Endothelial cell of umbilical vein (primary cell): ENCODE data around the gene SNU13. TPM values are rescaled to one million over a fixed set of nuclear protein-coding genes. Genes with fewer than 3 reads are reported as not detected.

ENCODE experiments used
- BruUV-seq: library from RNA; stranded (reverse); fragments of 400-500 nt; replicated peaks from 2 replicates; lab custom pipeline; 2021; lab: Mats Ljungman, UMichigan
- CTCF ChIA-PET: fragments of 300-600, 350-600 bp; sonication (Branson Sonifier 250); formaldehyde crosslinking; loops from one replicate; lab custom pipeline; 2021; ENCODE audit warnings: antibody characterized with exemption, inconsistent platforms; lab: Charles Lee
- POLR2A ChIA-PET: fragments of 300-600, 350-600 bp; sonication (Branson Sonifier 250); formaldehyde crosslinking; loops from one replicate; lab custom pipeline; 2021; ENCODE audit warnings: antibody characterized with exemption, inconsistent platforms; lab: Charles Lee
- DNase-seq: peaks from one replicate; pipeline ENCODE4 v3.0.0-alpha.2; 2011; ENCODE audit warnings: low read depth, low spot score
- FAIRE-seq: peaks from 2 replicates; lab custom pipeline; 2011; peaks lifted over from hg19 to GRCh38; lab: Jason Lieb, UNC
- H2AFZ ChIP-seq: 2 replicates; pipeline ENCODE4 v1.6.0; 2012; ENCODE audit warnings: low read depth, low read length, control low read depth, inconsistent platforms
- H3K27ac ChIP-seq: 2 replicates; pipeline ENCODE4 v1.5.1; 2011; ENCODE audit warnings: low read depth, mild to moderate bottlenecking, control low read depth, low read length, moderate library complexity; ENCODE audit not compliant: insufficient read depth
- H3K27me3 ChIP-seq, 2 experiments: 2 replicates each; pipeline versions ENCODE4 v1.6.0 to v1.6.1; 2011; ENCODE audit warnings: low read length in 2 of 2, mixed read lengths in 1 of 2; ENCODE audit not compliant: control insufficient read depth in 2 of 2, insufficient read depth in 2 of 2
- H3K36me3 ChIP-seq, 2 experiments: 2 replicates in 1 of 2; 3 replicates in 1 of 2; pipeline ENCODE4 v1.5.1; 2011; ENCODE audit warnings: low read length in 2 of 2, mild to moderate bottlenecking in 1 of 2, moderate library complexity in 1 of 2; ENCODE audit not compliant: control insufficient read depth in 2 of 2, insufficient read depth in 2 of 2; ENCODE audit errors: extremely low read depth in 1 of 2
- H3K4me1 ChIP-seq: 3 replicates; pipeline ENCODE4 v1.5.1; 2011; ENCODE audit warnings: mild to moderate bottlenecking, low read length; ENCODE audit not compliant: control insufficient read depth, insufficient read depth; ENCODE audit errors: extremely low read depth
- H3K4me2 ChIP-seq: 2 replicates; pipeline ENCODE4 v1.6.1; 2011; ENCODE audit warnings: low read length, control low read depth, mixed read lengths; ENCODE audit not compliant: insufficient read depth
- H3K4me3 ChIP-seq, 3 experiments: fragments of 200-600 bp in 1 of 3; sonication (generic), shearing (Covaris generic) in 1 of 3; replicated peaks in 1 of 3; 2 replicates each; pipeline ENCODE4 v1.5.1; 2011 to 2016; ENCODE audit warnings: control low read depth in 3 of 3, low read length in 3 of 3, mild to moderate bottlenecking in 2 of 3, inconsistent platforms in 1 of 3, low read depth in 1 of 3, moderate library complexity in 1 of 3; ENCODE audit not compliant: insufficient read depth in 1 of 3
- H3K79me2 ChIP-seq: 2 replicates; pipeline ENCODE4 v1.6.0; 2012; ENCODE audit warnings: low read length, inconsistent platforms; ENCODE audit not compliant: control insufficient read depth, insufficient read depth
- H3K9ac ChIP-seq: replicated peaks from 2 replicates; pipeline ENCODE3; 2011; ENCODE audit warnings: low read length, control low read depth; ENCODE audit not compliant: insufficient read depth; ENCODE audit errors: extremely low read depth
- H3K9me1 ChIP-seq: replicated peaks from 3 replicates; pipeline ENCODE4 v1.6.0; 2011; ENCODE audit warnings: mild to moderate bottlenecking, low read length; ENCODE audit not compliant: control insufficient read depth, insufficient read depth; ENCODE audit errors: extremely low read depth
- H3K9me3 ChIP-seq: replicated peaks from 2 replicates; pipeline ENCODE4 v1.5.1; 2012; ENCODE audit warnings: low read length, inconsistent platforms; ENCODE audit not compliant: control insufficient read depth, insufficient read depth
- H4K20me1 ChIP-seq: replicated peaks from 2 replicates; pipeline ENCODE3; 2011; ENCODE audit warnings: mild to moderate bottlenecking, low read length; ENCODE audit not compliant: control insufficient read depth, insufficient read depth; ENCODE audit errors: extremely low read depth
- EZH2 ChIP-seq: IDR thresholded peaks from 2 replicates; pipeline ENCODE4 v1.6.1; 2012; ENCODE audit warnings: borderline replicate concordance, low read depth, mild to moderate bottlenecking, moderate library complexity, low read length, inconsistent platforms; ENCODE audit not compliant: severe bottlenecking
- FOS ChIP-seq: IDR thresholded peaks from 2 replicates; pipeline ENCODE4 v1.6.1; 2011; ENCODE audit warnings: mild to moderate bottlenecking, low read length, moderate library complexity, borderline replicate concordance; ENCODE audit not compliant: insufficient read depth
- GATA2 ChIP-seq: IDR thresholded peaks from 2 replicates; pipeline ENCODE4 v1.7.0; 2011; ENCODE audit warnings: low read depth, mild to moderate bottlenecking, moderate library complexity, mixed read lengths, low read length; ENCODE audit not compliant: insufficient read length, insufficient read depth
- JUN ChIP-seq: IDR thresholded peaks from 2 replicates; pipeline ENCODE4 v1.6.1; 2011; ENCODE audit warnings: borderline replicate concordance, low read depth; ENCODE audit not compliant: insufficient read length, insufficient read depth
- MYC ChIP-seq: IDR thresholded peaks from one replicate; pipeline ENCODE4 v1.6.1; 2011; ENCODE audit warnings: mild to moderate bottlenecking, low read depth, low read length
- POLR2A ChIP-seq: IDR thresholded peaks from 2 replicates; pipeline ENCODE4 v1.6.1; 2012; ENCODE audit warnings: low read depth, mild to moderate bottlenecking, control low read depth, low read length
- POLR2AphosphoS5 ChIP-seq: IDR thresholded peaks from 2 replicates; pipeline ENCODE4 v1.6.1; 2012; ENCODE audit warnings: low read depth, mild to moderate bottlenecking, control low read depth, low read length, moderate library complexity; ENCODE audit not compliant: insufficient read depth
- dilution Hi-C: fragments of 300-500 bp; cut with MboI; formaldehyde crosslinking; loops from one replicate; pipeline ENCODE4 v1.15.0; 2019; ENCODE audit warnings: low sequenced_read_pairs; ENCODE audit not compliant: extremely low pct_ligation_motif_present
- intact Hi-C: fragments of 100-400 bp; cut with micrococcal nuclease; formaldehyde crosslinking; loops from one replicate; pipeline ENCODE4 v1.10.0; 2022
- polyA plus RNA-seq, 4 experiments: library from polyadenylated mRNA; depleted of rRNA in 3 of 4; stranded (reverse) in 3 of 4; unstranded in 1 of 4; fragments of >200 nt; gene quantifications; 2 replicates each; pipeline versions ENCODE4 v1.2.1 to v1.2.3, GENCODE V29; 2011 to 2012; ENCODE audit warnings: missing spikeins in 1 of 4
- total RNA-seq: library from RNA; stranded (reverse); gene quantifications from 2 replicates; pipeline ENCODE4 v1.2.3, GENCODE V29; 2021
- TF ChIP-seq, protein P1 (sequence below), 2 donors: IDR thresholded peaks; 1 replicate in 1 of 2; 2 replicates in 1 of 2; pipeline ENCODE4 v1.5.1; 2011; ENCODE audit warnings: low read length in 2 of 2, mild to moderate bottlenecking in 2 of 2, moderate library complexity in 2 of 2, control low read depth in 1 of 2, inconsistent platforms in 1 of 2, low read depth in 1 of 2; ENCODE audit not compliant: insufficient read depth in 1 of 2; ENCODE audit errors: extremely low read depth in 1 of 2
- TF ChIP-seq, protein P2 (sequence below): IDR thresholded peaks from 2 replicates; pipeline ENCODE4 v1.6.1; 2011; ENCODE audit not compliant: insufficient read depth, insufficient read length

The SNU13 gene
- total and polyA plus RNA-seq, 2 donors (not counting 3 experiments of a cell fraction or from before 2014, with no cell fraction given) = 138 to 194 TPM

DNA sequence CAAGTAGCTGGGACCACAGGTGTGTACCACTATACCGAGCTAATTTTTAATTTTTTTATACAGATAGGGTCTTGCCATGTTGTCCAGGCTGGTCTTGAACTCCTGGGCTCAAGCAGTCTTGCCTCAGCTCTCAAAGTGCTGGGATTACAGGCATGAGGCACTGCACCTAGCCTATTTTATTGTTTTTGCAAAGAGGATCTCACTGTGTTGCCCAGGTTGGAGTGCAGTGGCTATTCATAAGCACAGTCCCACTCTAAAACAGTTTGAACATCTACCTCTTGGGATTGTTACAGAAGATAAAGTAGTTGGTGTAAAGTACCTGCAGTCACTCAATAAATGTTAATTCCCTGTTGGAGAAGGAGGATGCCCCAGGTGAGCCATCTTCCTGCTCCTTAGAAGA is 38.4 kb downstream of the SNU13 start:
- Histone ChIP-seq H4K20me1 (no peaks in the 10 kb centered on the region), H3K9me1 (no peaks in the 10 kb centered on the region), H3K79me2 (peaks cover 17% of the 10 kb centered on the region), H3K27me3 (no peaks in the 10 kb centered on the region), H3K36me3 (peaks cover 28 to 42% of the 10 kb centered on the region in 2 experiments), H3K9ac (no peak overlapping the region), H3K27ac (no peak overlapping the region), H3K4me2 (no peak overlapping the region), H3K4me3 (no peak overlapping the region), H3K4me1 (peaks cover 7% of the 10 kb centered on the region), H3K9me3 (no peaks in the 10 kb centered on the region), H2AFZ (no peak overlapping the region)
- DNase-seq = no peak
- ChIA-PET CTCF (interaction anchor here (1.5 kb wide), 1 partner anchor 17 kb away, joined by 10 read pairs; no protein-coding TSS in a partner anchor), POLR2A (no interaction called here)
- TF ChIP-seq FOS = no peak
- TF ChIP-seq EZH2 = no peak
- TF ChIP-seq, protein P1, sequence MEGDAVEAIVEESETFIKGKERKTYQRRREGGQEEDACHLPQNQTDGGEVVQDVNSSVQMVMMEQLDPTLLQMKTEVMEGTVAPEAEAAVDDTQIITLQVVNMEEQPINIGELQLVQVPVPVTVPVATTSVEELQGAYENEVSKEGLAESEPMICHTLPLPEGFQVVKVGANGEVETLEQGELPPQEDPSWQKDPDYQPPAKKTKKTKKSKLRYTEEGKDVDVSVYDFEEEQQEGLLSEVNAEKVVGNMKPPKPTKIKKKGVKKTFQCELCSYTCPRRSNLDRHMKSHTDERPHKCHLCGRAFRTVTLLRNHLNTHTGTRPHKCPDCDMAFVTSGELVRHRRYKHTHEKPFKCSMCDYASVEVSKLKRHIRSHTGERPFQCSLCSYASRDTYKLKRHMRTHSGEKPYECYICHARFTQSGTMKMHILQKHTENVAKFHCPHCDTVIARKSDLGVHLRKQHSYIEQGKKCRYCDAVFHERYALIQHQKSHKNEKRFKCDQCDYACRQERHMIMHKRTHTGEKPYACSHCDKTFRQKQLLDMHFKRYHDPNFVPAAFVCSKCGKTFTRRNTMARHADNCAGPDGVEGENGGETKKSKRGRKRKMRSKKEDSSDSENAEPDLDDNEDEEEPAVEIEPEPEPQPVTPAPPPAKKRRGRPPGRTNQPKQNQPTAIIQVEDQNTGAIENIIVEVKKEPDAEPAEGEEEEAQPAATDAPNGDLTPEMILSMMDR (IDR thresholded peaks at IDR 0.05; ENCODE audit: extremely low read depth in 1 of 2, insufficient read depth in 1 of 2, low read depth in 1 of 2, low read length in 2 of 2) = no peak
- TF ChIP-seq POLR2AphosphoS5 = no peak
- TF ChIP-seq MYC = no peak
- no peak for TF ChIP-seq GATA2
- TF ChIP-seq, protein P2, sequence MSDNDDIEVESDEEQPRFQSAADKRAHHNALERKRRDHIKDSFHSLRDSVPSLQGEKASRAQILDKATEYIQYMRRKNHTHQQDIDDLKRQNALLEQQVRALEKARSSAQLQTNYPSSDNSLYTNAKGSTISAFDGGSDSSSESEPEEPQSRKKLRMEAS = no peak
- TF ChIP-seq POLR2A = no peak
- TF ChIP-seq JUN = no peak
- no TSS peak for BruUV-seq
- no peak for FAIRE-seq
- intact Hi-C loops = no loop called here
- dilution Hi-C loops = no loop called here
